Chondrocyte (in vitro differentiated cells): ENCODE data around the gene VANGL2. TPM values are rescaled to one million over a fixed set of nuclear protein-coding genes. Genes with fewer than 3 reads are reported as not detected.

Source experiments
- DNase-seq: peaks from one replicate; pipeline ENCODE4 v3.0.0; 2021; ENCODE audit warnings: mixed read lengths, low spot score
- H3K27ac Mint-ChIP-seq: one replicate; pipeline ENCODE4 v1.8.0; 2021; ENCODE audit warnings: mild to moderate bottlenecking, moderate library complexity, mixed read lengths; ENCODE audit not compliant: unreplicated experiment
- H3K27me3 Mint-ChIP-seq: 2 replicates; pipeline ENCODE4 v1.8.0; 2021; ENCODE audit warnings: low read depth, mixed read lengths
- H3K36me3 Mint-ChIP-seq: 2 replicates; pipeline ENCODE4 v1.8.0; 2021; ENCODE audit warnings: low read depth, mixed read lengths
- H3K4me1 Mint-ChIP-seq: 2 replicates; pipeline ENCODE4 v1.8.0; 2021; ENCODE audit warnings: low read depth, mild to moderate bottlenecking, mixed read lengths
- H3K4me3 Mint-ChIP-seq: one replicate; pipeline ENCODE4 v1.8.0; 2021; ENCODE audit warnings: mild to moderate bottlenecking, moderate library complexity, mixed read lengths; ENCODE audit not compliant: unreplicated experiment
- H3K9me3 Mint-ChIP-seq: 2 replicates; pipeline ENCODE4 v1.8.0; 2021; ENCODE audit warnings: low read depth, mixed read lengths
- CTCF ChIP-seq: fragments of 200-600 bp; sonication (generic); IDR thresholded peaks from 2 replicates; pipeline ENCODE4 v1.5.0; 2021; ENCODE audit warnings: antibody characterized with exemption, mild to moderate bottlenecking, moderate library complexity
- total RNA-seq: library from RNA; stranded (reverse); gene quantifications from 3 replicates; pipeline ENCODE4 v1.2.1, GENCODE V29; 2021

VANGL2 gene
- total RNA-seq, 1 donor from 2014 or later = 11.3 TPM

- H3K27ac Mint-ChIP-seq = no peak overlapping the region
- peaks cover 4% of the 10 kb centered on the region for H3K4me1 Mint-ChIP-seq
- no peaks in the 10 kb centered on the region for H3K9me3 Mint-ChIP-seq
- H3K36me3 Mint-ChIP-seq = peaks cover 12% of the 10 kb centered on the region
- peak; percentile 73 for TF ChIP-seq CTCF
- H3K27me3 Mint-ChIP-seq = no peaks in the 10 kb centered on the region
- no peak for DNase-seq
- no peak overlapping the region for H3K4me3 Mint-ChIP-seq
Measured at GRCh38 chr1:160416369-160416768, 16.0 kb downstream of the VANGL2 start.

- no peak overlapping the region for H3K4me3 Mint-ChIP-seq
- no peaks in the 10 kb centered on the region for H3K4me1 Mint-ChIP-seq
- DNase-seq = no peak
- H3K36me3 Mint-ChIP-seq = peaks cover 17% of the 10 kb centered on the region
- no peak overlapping the region for H3K27ac Mint-ChIP-seq
- no peaks in the 10 kb centered on the region for H3K27me3 Mint-ChIP-seq
- TF ChIP-seq CTCF = no peak
- H3K9me3 Mint-ChIP-seq = no peaks in the 10 kb centered on the region
Measured at GRCh38 chr1:160418483-160418882, 18.1 kb downstream of the VANGL2 start.

- H3K27ac Mint-ChIP-seq = no peak overlapping the region
- no peaks in the 10 kb centered on the region for H3K27me3 Mint-ChIP-seq
- no peak for TF ChIP-seq CTCF
- H3K9me3 Mint-ChIP-seq = no peaks in the 10 kb centered on the region
- H3K36me3 Mint-ChIP-seq = peaks cover 19% of the 10 kb centered on the region
- no peak overlapping the region for H3K4me3 Mint-ChIP-seq
- DNase-seq = no peak
- no peaks in the 10 kb centered on the region for H3K4me1 Mint-ChIP-seq
Measured at GRCh38 chr1:160419150-160419837, 18.9 kb downstream of the VANGL2 start.

- no peak for TF ChIP-seq CTCF
- Mint-ChIP-seq H3K4me1 (no peaks in the 10 kb centered on the region), H3K36me3 (peaks cover 19% of the 10 kb centered on the region), H3K4me3 (no peak overlapping the region), H3K27ac (no peak overlapping the region), H3K9me3 (no peaks in the 10 kb centered on the region), H3K27me3 (no peaks in the 10 kb centered on the region)
- DNase-seq = no peak
Measured at GRCh38 chr1:160419838-160420169, 19.4 kb downstream of the VANGL2 start.

GRCh38 chr1:160420881-160421842, 20.8 kb downstream of the VANGL2 start:
- H3K27me3 Mint-ChIP-seq = no peaks in the 10 kb centered on the region
- no peak for TF ChIP-seq CTCF
- no peaks in the 10 kb centered on the region for H3K9me3 Mint-ChIP-seq
- DNase-seq = no peak
- no peak overlapping the region for H3K4me3 Mint-ChIP-seq
- H3K36me3 Mint-ChIP-seq = peaks cover 28% of the 10 kb centered on the region
- no peaks in the 10 kb centered on the region for H3K4me1 Mint-ChIP-seq
- H3K27ac Mint-ChIP-seq = no peak overlapping the region
